Gastroesophageal sphincter (tissue), 4 donors: Measurements from ENCODE around the gene ACP7. TPM values are rescaled to one million over a fixed set of nuclear protein-coding genes. Genes with fewer than 3 reads are reported as not detected.

Experiments used
- ATAC-seq: fragments of 150-250 bp; one replicate; pipeline ENCODE4 v1.9.1; 2016; ENCODE audit warnings: mild to moderate bottlenecking, moderate library complexity
- H3K27ac ChIP-seq, 4 donors: fragments of 200-600 bp; sonication (generic) in 3 of 4; 1 replicate in 3 of 4; 2 replicates in 1 of 4; pipeline ENCODE4 v1.5.1; 2016 to 2019
- H3K27me3 ChIP-seq: fragments of 200-600 bp; sonication (generic); one replicate; pipeline ENCODE4 v1.5.1; 2019
- H3K36me3 ChIP-seq, 2 donors: fragments of 200-600 bp; sonication (generic); one replicate each; pipeline ENCODE4 v1.5.1; 2019; ENCODE audit warnings: control low read depth in 1 of 2
- H3K4me1 ChIP-seq, 3 donors: fragments of 200-600 bp; sonication (generic); 1 replicate in 2 of 3; 2 replicates in 1 of 3; pipeline ENCODE4 v1.5.1; 2016 to 2019; ENCODE audit warnings: control low read depth in 2 of 3
- H3K4me3 ChIP-seq, 2 donors: fragments of 200-600 bp; sonication (generic); one replicate each; pipeline ENCODE4 v1.5.1; 2019; ENCODE audit warnings: mild to moderate bottlenecking in 1 of 2, moderate library complexity in 1 of 2
- H3K9me3 ChIP-seq, 3 donors: fragments of 200-600 bp; sonication (generic); one replicate each; pipeline ENCODE4 v1.5.1; 2017 to 2019; ENCODE audit warnings: control low read depth in 2 of 3
- CTCF ChIP-seq, 4 experiments: fragments of 200-600 bp in 2 of 4; fragments of 450-650 bp in 2 of 4; sonication (generic) in 1 of 4; IDR thresholded peaks; one replicate each; pipeline ENCODE4 v1.5.1; 2017 to 2019; ENCODE audit warnings: antibody characterized with exemption in 4 of 4, mild to moderate bottlenecking in 2 of 4, moderate library complexity in 2 of 4
- EP300 ChIP-seq: sonication (generic); formaldehyde crosslinking; IDR thresholded peaks from one replicate; pipeline ENCODE4 v1.6.1; 2017; ENCODE audit warnings: antibody characterized with exemption, mild to moderate bottlenecking
- POLR2A ChIP-seq, 2 donors: fragments of 450-650 bp; IDR thresholded peaks; one replicate each; pipeline ENCODE4 v1.6.1; 2017; ENCODE audit warnings: antibody characterized with exemption in 2 of 2, mild to moderate bottlenecking in 2 of 2, moderate library complexity in 1 of 2
- POLR2AphosphoS5 ChIP-seq: sonication (generic); formaldehyde crosslinking; IDR thresholded peaks from one replicate; pipeline ENCODE4 v1.6.1; 2017; ENCODE audit warnings: antibody characterized with exemption
- WGBS, 2 donors: methylation state at CpG; one replicate each; pipeline ENCODE4 v1.1.5; 2018; ENCODE audit warnings: low coverage in 1 of 2; 5-methylcytosine and 5-hydroxymethylcytosine counted together
- total RNA-seq, 4 donors: library from RNA; depleted of rRNA; stranded (reverse); fragments of >200 nt; gene quantifications; one replicate each; pipeline ENCODE4 v1.1.0, GENCODE V29; 2016

The ACP7 gene
- total RNA-seq, 4 donors from 2014 or later, result 0.08 TPM; not detected in 3

GRCh38 chr19:39138221-39139211, 54.3 kb downstream of the ACP7 start:
- H3K4me1 ChIP-seq, result peaks cover 0 to 83% (median 24%) of the 10 kb centered on the region in 3 donors

GRCh38 chr19:39139305-39139874, 55.2 kb downstream of the ACP7 start:
- Histone ChIP-seq H3K4me3 (no peak overlapping the region), H3K36me3 (no peaks in the 10 kb centered on the region), H3K4me1 (peaks cover 3 to 83% (median 23%) of the 10 kb centered on the region in 3 donors), H3K27ac (peak overlapping the region in 2 of 4 donors; percentile 29 to 58), H3K9me3 (no peaks in the 10 kb centered on the region), H3K27me3 (no peaks in the 10 kb centered on the region)
- no peak for ATAC-seq
- WGBS, 2 donors, result 40% methylated on average over 1 of the region's 8 CpGs; no CpG with 5 or more reads in 1 of the 2 donors
- TF ChIP-seq POLR2AphosphoS5, result no peak
- TF ChIP-seq EP300, result no peak
- TF ChIP-seq CTCF (IDR thresholded peaks at IDR 0.05), result no peak
- no peak for TF ChIP-seq POLR2A (IDR thresholded peaks at IDR 0.05)

More at GRCh38 chr19:39138221-39139211, 54.3 kb downstream of the ACP7 start:
- Histone ChIP-seq H3K27me3 (no peaks in the 10 kb centered on the region), H3K36me3 (no peaks in the 10 kb centered on the region), H3K4me3 (no peak overlapping the region), H3K9me3 (no peaks in the 10 kb centered on the region), H3K27ac (peak overlapping the region in 2 of 4 donors; percentile 41 to 58)
- no peak for ATAC-seq
- TF ChIP-seq POLR2AphosphoS5 (no peak), POLR2A (IDR thresholded peaks at IDR 0.05) (no peak), EP300 (no peak), CTCF (IDR thresholded peaks at IDR 0.05) (no peak)
- 84 to 88% methylated on average over 6 to 7 of the region's 20 CpGs for WGBS, 2 donors

GRCh38 chr19:39139971-39140453, 55.8 kb downstream of the ACP7 start:
- Histone ChIP-seq H3K27ac (peak overlapping the region in 2 of 4 donors; percentile 29 to 58), H3K4me3 (no peak overlapping the region), H3K27me3 (no peaks in the 10 kb centered on the region), H3K36me3 (no peaks in the 10 kb centered on the region), H3K4me1 (peaks cover 7 to 89% (median 29%) of the 10 kb centered on the region in 3 donors), H3K9me3 (no peaks in the 10 kb centered on the region)
- TF ChIP-seq EP300 (no peak), POLR2A (IDR thresholded peaks at IDR 0.05) (no peak), CTCF (IDR thresholded peaks at IDR 0.05) (no peak), POLR2AphosphoS5 (no peak)
- WGBS, 2 donors, result 29% methylated on average over 3 of the region's 7 CpGs; no CpG with 5 or more reads in 1 of the 2 donors
- ATAC-seq, result no peak

- no peaks in the 10 kb centered on the region for H3K36me3 ChIP-seq
- H3K4me1 ChIP-seq, result peaks cover 8 to 92% (median 35%) of the 10 kb centered on the region in 3 donors
- H3K27ac ChIP-seq, result peak overlapping the region in 2 of 4 donors; percentile 29 to 58
- no peak overlapping the region for H3K4me3 ChIP-seq
- 33 to 73% methylated on average over 1 to 2 of the region's 5 CpGs for WGBS, 2 donors
- TF ChIP-seq POLR2AphosphoS5, result no peak
- TF ChIP-seq CTCF (IDR thresholded peaks at IDR 0.05), result no peak
- TF ChIP-seq EP300, result no peak
- TF ChIP-seq POLR2A (IDR thresholded peaks at IDR 0.05), result no peak
- no peak for ATAC-seq
- no peaks in the 10 kb centered on the region for H3K27me3 ChIP-seq
- H3K9me3 ChIP-seq, result no peaks in the 10 kb centered on the region
Measured at GRCh38 chr19:39140594-39140993, 56.4 kb downstream of the ACP7 start.
